SK-N-SH treated with all-trans-retinoic acid at 6 μM for 48 hours (cell line): ENCODE results near the gene TGFB3.

Experiments used
- ZFP3 ChIP-seq: fragments of 250-450 bp; sonication (Bioruptor Pico); IDR thresholded peaks from 2 replicates; pipeline ENCODE4 v1.5.0; 2020; ENCODE audit warnings: mild to moderate bottlenecking, moderate library complexity
- TF ChIP-seq, protein P1 (sequence below): fragments of 250-450 bp; sonication (Bioruptor Pico); IDR thresholded peaks from 2 replicates; pipeline ENCODE4 v1.5.1; 2020; ENCODE audit warnings: low read depth, mild to moderate bottlenecking, moderate library complexity

- no peak for TF ChIP-seq ZFP3 (CRISPR knock-in tag)
- TF ChIP-seq, protein P1, sequence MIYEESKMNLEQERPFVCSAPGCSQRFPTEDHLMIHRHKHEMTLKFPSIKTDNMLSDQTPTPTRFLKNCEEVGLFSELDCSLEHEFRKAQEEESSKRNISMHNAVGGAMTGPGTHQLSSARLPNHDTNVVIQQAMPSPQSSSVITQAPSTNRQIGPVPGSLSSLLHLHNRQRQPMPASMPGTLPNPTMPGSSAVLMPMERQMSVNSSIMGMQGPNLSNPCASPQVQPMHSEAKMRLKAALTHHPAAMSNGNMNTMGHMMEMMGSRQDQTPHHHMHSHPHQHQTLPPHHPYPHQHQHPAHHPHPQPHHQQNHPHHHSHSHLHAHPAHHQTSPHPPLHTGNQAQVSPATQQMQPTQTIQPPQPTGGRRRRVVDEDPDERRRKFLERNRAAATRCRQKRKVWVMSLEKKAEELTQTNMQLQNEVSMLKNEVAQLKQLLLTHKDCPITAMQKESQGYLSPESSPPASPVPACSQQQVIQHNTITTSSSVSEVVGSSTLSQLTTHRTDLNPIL: no peak
Measured at GRCh38 chr14:76022991-76023390, 41.2 kb upstream of the TGFB3 start.
